HEK293T (cell line): ENCODE data around the gene SEC23A.

Experiments used
- CTBP1 ChIP-seq: fragments of 450-650 bp; IDR thresholded peaks from 2 replicates; pipeline ENCODE4 v1.6.1; 2016; ENCODE audit warnings: borderline replicate concordance
- SP1 ChIP-seq: fragments of 450-650 bp; IDR thresholded peaks from 2 replicates; pipeline ENCODE4 v1.6.1; 2017
- TF ChIP-seq, protein P1 (sequence below): fragments of 450-650 bp; IDR thresholded peaks from 2 replicates; pipeline ENCODE4 v1.6.1; 2016

DNA sequence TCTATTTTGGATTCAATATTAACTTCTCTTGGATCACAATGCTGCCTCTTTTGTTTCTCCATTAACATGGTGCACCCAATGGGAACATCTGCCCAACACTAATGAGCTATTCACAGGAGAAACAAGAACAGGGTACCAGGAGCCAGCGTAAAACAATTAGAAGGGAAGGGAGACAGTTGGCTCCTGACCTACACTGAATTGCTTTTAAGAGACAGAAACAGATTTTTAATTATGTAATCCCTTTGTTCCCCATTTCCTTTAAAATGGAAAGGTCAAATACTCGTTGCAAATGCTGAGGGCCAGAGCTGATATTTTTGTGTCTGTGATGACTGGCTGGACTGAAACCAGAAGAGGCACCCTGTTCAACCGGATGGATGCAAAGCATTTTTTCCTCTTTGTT is 108.3 kb downstream of the SEC23A start:
- TF ChIP-seq SP1 (no peak), CTBP1 (no peak)
- TF ChIP-seq, protein P1, sequence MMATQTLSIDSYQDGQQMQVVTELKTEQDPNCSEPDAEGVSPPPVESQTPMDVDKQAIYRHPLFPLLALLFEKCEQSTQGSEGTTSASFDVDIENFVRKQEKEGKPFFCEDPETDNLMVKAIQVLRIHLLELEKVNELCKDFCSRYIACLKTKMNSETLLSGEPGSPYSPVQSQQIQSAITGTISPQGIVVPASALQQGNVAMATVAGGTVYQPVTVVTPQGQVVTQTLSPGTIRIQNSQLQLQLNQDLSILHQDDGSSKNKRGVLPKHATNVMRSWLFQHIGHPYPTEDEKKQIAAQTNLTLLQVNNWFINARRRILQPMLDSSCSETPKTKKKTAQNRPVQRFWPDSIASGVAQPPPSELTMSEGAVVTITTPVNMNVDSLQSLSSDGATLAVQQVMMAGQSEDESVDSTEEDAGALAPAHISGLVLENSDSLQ = no peak
